ENCODE results near the gene XYLT1. TPM values are rescaled to one million over a fixed set of nuclear protein-coding genes. Genes with fewer than 3 reads are reported as not detected.

XYLT1 gene
- polyA plus RNA-seq, 1 donor from 2014 or later, result 3.3 TPM

DNA sequence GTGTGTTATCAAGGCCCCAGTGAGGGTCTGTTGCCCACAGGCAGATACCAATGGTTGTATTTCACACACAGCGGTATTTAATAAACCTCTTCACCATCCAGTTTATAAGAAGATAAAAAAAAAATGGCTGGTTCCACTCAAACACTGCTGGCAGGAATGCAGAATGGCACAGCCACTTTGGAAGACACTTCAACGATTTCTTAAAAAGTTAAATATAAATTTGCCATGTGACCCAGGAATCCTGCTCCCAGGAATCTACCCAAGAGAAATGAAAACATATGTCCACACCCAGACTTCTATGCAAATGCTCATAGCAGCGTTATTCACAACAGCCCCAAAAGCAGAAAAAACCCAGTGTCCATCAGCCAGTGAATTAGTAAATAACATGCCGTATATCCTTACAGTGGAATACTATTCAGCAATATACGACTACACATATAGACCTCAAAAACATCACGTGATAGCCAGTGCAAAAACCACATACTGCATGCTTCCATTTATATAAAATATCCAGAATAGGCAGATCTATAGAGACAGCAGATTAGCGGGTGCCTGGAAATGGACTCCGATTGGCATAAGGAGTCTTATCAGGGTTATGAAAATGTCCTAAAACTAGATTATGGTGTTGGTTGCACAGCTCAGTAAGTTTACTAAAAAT, 38.7 kb downstream of the XYLT1 start:
- H3K36me3 ChIP-seq (ENCODE audit: insufficient read depth, low read length), result no peaks in the 10 kb centered on the region
- TF ChIP-seq EP300 (conservative IDR thresholded peaks at IDR 0.05; ENCODE audit: poor library complexity, severe bottlenecking) (no peak), POLR2AphosphoS5 (IDR thresholded peaks at IDR 0.05) (no peak), MXI1 (conservative IDR thresholded peaks at IDR 0.05; ENCODE audit: poor library complexity, severe bottlenecking) (no peak), EZH2 (IDR thresholded peaks at IDR 0.05; ENCODE audit: borderline replicate concordance, insufficient read depth, low read length, poor library complexity, severe bottlenecking) (no peak), RAD21 (conservative IDR thresholded peaks at IDR 0.05) (no peak), SMC3 (conservative IDR thresholded peaks at IDR 0.05; ENCODE audit: poor library complexity) (no peak), TAF1 (IDR thresholded peaks at IDR 0.05; ENCODE audit: low read depth) (no peak)
- TF ChIP-seq, protein P1, sequence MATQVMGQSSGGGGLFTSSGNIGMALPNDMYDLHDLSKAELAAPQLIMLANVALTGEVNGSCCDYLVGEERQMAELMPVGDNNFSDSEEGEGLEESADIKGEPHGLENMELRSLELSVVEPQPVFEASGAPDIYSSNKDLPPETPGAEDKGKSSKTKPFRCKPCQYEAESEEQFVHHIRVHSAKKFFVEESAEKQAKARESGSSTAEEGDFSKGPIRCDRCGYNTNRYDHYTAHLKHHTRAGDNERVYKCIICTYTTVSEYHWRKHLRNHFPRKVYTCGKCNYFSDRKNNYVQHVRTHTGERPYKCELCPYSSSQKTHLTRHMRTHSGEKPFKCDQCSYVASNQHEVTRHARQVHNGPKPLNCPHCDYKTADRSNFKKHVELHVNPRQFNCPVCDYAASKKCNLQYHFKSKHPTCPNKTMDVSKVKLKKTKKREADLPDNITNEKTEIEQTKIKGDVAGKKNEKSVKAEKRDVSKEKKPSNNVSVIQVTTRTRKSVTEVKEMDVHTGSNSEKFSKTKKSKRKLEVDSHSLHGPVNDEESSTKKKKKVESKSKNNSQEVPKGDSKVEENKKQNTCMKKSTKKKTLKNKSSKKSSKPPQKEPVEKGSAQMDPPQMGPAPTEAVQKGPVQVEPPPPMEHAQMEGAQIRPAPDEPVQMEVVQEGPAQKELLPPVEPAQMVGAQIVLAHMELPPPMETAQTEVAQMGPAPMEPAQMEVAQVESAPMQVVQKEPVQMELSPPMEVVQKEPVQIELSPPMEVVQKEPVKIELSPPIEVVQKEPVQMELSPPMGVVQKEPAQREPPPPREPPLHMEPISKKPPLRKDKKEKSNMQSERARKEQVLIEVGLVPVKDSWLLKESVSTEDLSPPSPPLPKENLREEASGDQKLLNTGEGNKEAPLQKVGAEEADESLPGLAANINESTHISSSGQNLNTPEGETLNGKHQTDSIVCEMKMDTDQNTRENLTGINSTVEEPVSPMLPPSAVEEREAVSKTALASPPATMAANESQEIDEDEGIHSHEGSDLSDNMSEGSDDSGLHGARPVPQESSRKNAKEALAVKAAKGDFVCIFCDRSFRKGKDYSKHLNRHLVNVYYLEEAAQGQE (IDR thresholded peaks at IDR 0.05; ENCODE audit: borderline replicate concordance), result no peak
- TF ChIP-seq, protein P2, sequence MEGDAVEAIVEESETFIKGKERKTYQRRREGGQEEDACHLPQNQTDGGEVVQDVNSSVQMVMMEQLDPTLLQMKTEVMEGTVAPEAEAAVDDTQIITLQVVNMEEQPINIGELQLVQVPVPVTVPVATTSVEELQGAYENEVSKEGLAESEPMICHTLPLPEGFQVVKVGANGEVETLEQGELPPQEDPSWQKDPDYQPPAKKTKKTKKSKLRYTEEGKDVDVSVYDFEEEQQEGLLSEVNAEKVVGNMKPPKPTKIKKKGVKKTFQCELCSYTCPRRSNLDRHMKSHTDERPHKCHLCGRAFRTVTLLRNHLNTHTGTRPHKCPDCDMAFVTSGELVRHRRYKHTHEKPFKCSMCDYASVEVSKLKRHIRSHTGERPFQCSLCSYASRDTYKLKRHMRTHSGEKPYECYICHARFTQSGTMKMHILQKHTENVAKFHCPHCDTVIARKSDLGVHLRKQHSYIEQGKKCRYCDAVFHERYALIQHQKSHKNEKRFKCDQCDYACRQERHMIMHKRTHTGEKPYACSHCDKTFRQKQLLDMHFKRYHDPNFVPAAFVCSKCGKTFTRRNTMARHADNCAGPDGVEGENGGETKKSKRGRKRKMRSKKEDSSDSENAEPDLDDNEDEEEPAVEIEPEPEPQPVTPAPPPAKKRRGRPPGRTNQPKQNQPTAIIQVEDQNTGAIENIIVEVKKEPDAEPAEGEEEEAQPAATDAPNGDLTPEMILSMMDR (IDR thresholded peaks at IDR 0.05; ENCODE audit: poor library complexity, severe bottlenecking), result no peak
- no peak overlapping the region for H2AFZ ChIP-seq (ENCODE audit: low read depth, low read length)
- H3K4me3 ChIP-seq (ENCODE audit: low read length), result no peak overlapping the region
- no peak overlapping the region for H3K4me2 ChIP-seq (ENCODE audit: low read length)
- no peaks in the 10 kb centered on the region for H3K9me2 ChIP-seq (ENCODE audit: insufficient read depth, low read length)
- H4K20me1 ChIP-seq (ENCODE audit: insufficient read depth), result no peaks in the 10 kb centered on the region
- no peak overlapping the region for H3K9ac ChIP-seq (ENCODE audit: low read length)
- peaks cover 22% of the 10 kb centered on the region for H3K79me2 ChIP-seq (replicated peaks; ENCODE audit: insufficient read depth, low read length)
- H3F3A ChIP-seq (ENCODE audit: insufficient read depth, low read length, poor library complexity, severe bottlenecking), result no peaks in the 10 kb centered on the region
- no peak overlapping the region for H3K27ac ChIP-seq (ENCODE audit: low read length)
- H3K9me3 ChIP-seq (ENCODE audit: low read length), result no peaks in the 10 kb centered on the region
- no peaks in the 10 kb centered on the region for H3K27me3 ChIP-seq (ENCODE audit: insufficient read depth, low read depth, low read length)

DNA sequence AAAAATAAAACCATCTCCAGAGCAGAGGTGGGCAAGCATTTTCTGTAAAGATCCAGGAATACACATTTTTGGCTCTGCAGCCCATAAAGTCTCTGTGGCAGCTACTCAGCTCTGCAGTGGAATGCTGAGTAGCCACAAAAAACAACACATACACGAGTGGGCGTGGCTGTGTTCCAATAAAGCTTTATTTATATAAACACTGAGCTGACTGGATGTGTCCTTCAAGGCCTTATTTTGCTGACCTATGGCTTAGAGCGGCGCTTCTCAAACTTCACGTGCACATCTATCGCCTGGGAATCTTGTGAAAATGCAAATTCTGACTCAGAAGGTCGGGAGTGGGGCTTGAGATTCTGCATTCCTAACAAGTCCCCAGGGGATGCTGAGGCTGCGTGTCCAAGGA, 39.7 kb downstream of the XYLT1 start:
- Histone ChIP-seq H2AFZ (ENCODE audit: low read depth, low read length) (no peak overlapping the region), H4K20me1 (ENCODE audit: insufficient read depth) (no peaks in the 10 kb centered on the region), H3K27me3 (ENCODE audit: insufficient read depth, low read depth, low read length) (no peaks in the 10 kb centered on the region), H3K9me3 (ENCODE audit: low read length) (no peaks in the 10 kb centered on the region), H3K4me3 (ENCODE audit: low read length) (no peak overlapping the region), H3F3A (ENCODE audit: insufficient read depth, low read length, poor library complexity, severe bottlenecking) (no peaks in the 10 kb centered on the region), H3K79me2 (replicated peaks; ENCODE audit: insufficient read depth, low read length) (peaks cover 22% of the 10 kb centered on the region), H3K4me2 (ENCODE audit: low read length) (no peak overlapping the region), H3K9me2 (ENCODE audit: insufficient read depth, low read length) (no peaks in the 10 kb centered on the region), H3K9ac (ENCODE audit: low read length) (no peak overlapping the region), H3K27ac (ENCODE audit: low read length) (no peak overlapping the region), H3K36me3 (ENCODE audit: insufficient read depth, low read length) (no peaks in the 10 kb centered on the region)
- TF ChIP-seq, protein P2 (IDR thresholded peaks at IDR 0.05; ENCODE audit: poor library complexity, severe bottlenecking), result no peak
- TF ChIP-seq, protein P1 (IDR thresholded peaks at IDR 0.05; ENCODE audit: borderline replicate concordance), result no peak
